Ecto neural progenitor cell (in vitro differentiated cells): ENCODE measurements around the gene YPEL1.
A peak's percentile ranks its signal among the peaks of the same experiment; 100 is the strongest.
"Not testable (repeated sequence)": the region's sequence is repeated elsewhere in the genome, so short reads cannot be mapped to it uniquely, and the experiment has no call there.

ENCODE experiments used
- DNase-seq: peaks from one replicate; pipeline ENCODE4 v3.0.0-alpha.2; 2018; ENCODE audit warnings: low spot score

Gene YPEL1

DNA sequence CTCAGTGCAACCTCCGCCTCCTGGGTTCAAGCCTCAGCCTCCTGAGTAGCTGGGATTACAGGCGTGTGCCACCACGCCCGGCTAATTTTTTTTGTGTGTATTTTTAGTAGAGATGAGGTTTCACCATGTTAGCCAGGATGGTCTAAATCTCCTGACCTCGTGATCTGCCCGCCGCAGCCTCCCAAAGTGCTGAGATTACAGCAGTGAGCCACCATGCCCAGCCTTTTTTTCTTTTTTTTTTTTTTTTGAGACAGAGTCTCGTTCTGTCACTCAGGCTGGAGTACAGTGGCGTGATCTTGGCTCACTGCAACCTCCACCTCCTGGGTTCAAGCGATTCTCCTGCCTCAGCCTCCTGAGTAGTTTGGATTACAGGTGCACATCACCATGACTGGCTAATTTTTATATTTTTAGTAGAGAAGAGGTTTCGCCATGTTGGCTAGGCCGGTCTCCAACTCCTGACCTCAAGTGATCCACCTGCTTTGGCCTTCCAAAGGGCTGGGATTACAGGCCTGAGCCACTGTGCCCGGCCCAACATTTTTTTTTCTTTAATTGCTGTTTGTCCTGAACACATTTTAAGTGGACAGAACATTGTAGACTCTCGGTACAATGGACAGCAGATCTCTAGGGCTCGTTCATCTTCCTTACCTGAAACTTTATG, 14.3 kb downstream of the YPEL1 start:
- not testable (repeated sequence) for DNase-seq

- DNase-seq, result not testable (repeated sequence)
Observed at GRCh38 chr22:21720191-21720859, 15.3 kb downstream of the YPEL1 start.

DNA sequence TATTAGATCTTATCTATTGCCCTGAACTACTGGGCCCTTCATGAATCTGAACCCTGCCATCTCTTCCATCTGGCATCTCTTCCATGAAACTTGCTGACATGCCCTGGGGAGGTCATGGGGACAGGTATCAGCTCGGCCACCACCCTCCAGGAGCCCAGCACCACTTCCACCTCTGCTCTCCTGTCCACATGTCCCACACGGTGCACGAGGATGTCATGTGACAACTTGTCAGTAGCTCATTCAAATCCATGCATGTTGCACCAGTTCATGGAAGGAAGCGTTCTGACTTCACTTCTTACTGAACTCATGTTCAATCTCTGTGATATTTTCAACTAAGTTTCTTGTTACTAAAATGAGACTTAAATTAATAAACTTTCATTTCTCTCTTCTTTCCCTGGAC, 16.6 kb downstream of the YPEL1 start:
- no peak for DNase-seq

DNA sequence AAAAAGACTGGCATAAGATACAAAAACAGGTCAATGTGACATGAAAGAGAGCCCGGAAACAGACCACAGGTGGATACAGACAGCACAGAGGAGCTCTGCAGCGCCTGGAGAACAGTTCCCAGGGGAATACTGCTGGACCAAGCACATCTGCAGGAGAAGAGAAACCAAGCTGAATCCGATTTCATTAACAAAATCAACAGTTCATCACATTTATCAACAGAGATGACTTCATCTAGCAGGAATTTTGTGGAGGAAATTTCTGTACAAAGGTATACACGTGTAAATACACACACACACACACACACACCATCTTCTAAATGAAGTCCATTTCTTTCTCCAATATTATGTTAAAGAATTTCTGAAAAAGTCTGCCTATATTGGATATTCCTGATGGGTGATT, 17.1 kb downstream of the YPEL1 start:
- DNase-seq, result no peak

DNA sequence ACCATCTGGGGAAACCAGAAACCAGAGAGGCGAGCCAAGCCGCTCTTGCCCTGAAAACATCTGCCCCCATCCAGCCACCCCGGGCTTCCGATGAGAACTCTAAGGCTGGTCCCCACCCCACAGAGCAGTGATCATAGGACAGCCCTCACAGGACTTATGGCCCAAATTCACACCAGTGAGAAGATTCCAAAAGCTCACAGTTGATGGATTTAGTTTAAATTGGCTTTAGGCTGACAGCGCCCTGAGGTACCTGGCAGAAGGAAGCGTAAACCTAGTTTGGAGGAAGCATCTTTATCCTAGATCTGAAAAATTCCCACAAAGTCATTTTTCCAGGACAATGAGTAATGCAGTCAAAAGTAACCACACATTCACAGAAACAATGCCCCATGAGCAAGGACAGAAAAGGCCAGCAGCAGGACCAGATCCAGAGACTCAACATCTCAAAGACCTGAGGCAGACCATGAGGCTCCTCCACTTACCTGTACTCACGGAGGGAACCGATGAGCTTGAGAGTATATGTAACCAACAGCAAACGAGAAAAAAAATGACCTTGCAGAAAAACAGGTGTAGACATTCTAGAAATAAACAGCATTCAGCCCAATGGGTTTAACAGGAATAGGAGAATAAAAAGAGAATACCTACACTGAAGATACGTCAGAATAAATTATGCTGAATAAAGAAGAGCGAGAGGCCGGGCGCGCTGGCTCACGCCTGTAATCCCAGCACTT, 19.0 kb downstream of the YPEL1 start:
- DNase-seq, result not testable (repeated sequence)

GRCh38 chr22:21714786-21715185, 20.8 kb downstream of the YPEL1 start:
- DNase-seq, result no peak

GRCh38 chr22:21714059-21714770, 21.4 kb downstream of the YPEL1 start:
- no peak for DNase-seq

DNA sequence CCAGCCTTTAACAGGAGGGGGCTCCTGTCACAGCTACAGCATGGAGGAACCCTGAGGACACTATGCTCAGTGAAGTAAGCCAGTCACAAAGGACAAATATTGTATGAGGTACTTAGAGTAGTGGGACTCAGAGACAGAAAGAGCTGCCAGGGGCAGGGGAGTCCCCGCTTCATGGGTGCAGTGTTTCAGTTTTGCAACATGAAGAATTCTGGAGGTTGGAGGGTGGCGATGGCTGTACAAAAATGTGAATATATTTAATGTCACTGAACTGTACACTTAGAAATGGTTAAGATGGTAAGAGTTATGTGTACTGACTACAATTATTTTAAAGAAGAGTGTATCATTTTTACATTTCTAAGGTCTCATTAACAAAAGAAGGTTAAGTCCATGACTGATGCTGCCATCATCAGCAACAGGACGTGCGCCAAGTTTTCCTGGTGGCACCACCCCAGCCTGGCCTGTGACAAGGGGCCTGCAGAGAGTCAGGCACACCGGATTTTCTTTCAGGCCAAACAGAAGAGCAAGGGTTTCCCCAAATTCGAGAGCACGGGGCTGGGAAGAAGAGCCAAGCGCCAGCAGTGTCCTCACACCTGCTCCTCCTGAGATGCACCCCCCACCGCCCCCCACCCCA, 22.1 kb downstream of the YPEL1 start:
- no peak for DNase-seq

- peak; percentile 70 for DNase-seq
Observed at GRCh38 chr22:21712751-21713427, 22.7 kb downstream of the YPEL1 start.

DNA sequence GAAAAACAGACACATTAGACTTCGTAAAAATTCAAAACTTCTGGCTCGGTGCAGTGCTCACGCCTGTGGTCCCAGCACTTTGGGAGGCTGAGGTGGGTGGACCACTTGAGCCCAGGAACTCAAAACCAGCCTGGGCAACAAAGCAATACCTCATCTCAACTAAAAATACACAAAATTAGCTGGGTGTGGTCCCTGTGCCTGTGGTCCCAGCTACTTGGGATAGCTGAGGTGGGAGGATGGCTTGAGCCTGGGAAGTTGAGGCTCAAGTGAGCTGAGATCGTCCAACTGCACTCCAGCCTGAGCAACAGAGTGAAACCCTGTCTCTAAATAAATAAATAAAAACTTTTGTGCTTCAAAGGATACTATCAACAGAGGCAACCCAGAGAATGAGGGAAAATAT, 23.7 kb downstream of the YPEL1 start:
- DNase-seq, result no peak

GRCh38 chr22:21710156-21710555, 25.4 kb downstream of the YPEL1 start:
- no peak for DNase-seq

DNA sequence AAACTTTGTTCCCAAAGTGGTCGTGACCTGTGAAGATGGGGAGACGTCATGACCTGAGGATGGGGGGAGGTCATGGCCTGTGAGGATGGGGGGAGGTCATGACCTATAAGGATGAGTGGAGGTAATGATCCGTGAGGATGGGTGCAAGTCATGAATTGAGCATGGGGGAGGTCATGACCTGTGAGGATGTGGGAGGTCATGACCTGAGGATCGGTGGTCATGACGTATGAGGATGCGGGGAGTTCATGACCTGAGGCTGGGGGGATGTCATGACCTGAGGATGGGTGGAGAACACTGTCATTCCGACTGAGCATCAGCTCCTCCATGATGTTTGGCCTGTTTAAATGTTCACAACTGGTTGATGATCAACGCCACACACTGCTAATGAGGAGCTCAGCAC, 25.9 kb downstream of the YPEL1 start:
- no peak for DNase-seq

DNA sequence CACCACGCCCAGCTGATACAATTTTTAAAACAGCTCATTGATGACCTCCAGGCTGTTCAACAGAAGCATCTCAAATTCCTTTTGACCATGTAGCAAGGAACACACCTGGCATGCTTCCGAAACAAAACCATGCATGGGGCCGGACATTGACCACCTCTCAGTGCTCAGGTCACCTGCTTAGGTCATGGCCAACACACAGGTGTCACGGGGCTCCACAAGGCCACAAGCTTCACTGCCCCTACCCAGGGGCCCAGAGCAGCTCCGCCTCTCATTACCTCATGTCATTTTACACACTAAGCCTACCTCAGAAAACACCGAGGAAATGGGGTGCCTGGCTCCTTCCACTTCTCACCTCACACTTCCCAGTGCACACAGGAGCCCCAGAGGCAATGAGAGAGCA, 26.6 kb downstream of the YPEL1 start:
- no peak for DNase-seq

- DNase-seq, result no peak
Observed at GRCh38 chr22:21707677-21708076, 27.9 kb downstream of the YPEL1 start.

DNA sequence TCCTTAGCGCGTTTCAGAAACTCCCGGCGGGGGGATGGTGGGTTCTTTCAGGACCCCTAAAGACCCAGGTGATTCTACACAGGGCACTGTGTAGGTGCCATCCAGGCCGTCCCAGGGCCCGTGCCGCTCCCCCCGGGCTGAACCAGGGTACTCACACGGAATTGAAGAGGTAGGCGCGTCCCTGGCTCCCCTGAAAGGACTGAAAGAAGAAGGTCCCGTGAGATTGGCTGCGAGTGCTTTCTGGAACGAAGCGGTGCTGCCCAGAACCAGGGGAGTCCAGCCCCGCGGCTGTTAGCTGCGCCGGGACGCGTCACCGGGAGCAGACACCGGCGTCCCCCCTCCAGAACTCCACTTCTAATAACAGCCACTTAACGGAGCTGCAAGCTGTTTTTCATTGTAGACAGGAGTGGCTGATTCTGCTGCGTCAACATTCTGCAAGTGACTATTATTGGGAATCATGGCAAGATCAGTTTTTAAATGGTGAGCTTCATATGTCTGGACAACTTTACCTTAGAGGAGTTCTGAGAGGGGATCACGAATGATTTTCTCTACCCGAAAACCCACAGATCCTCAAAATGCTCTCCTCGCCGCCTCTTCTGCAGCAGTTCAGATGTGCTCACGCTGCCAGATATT, 31.8 kb downstream of the YPEL1 start:
- DNase-seq, result no peak

DNA sequence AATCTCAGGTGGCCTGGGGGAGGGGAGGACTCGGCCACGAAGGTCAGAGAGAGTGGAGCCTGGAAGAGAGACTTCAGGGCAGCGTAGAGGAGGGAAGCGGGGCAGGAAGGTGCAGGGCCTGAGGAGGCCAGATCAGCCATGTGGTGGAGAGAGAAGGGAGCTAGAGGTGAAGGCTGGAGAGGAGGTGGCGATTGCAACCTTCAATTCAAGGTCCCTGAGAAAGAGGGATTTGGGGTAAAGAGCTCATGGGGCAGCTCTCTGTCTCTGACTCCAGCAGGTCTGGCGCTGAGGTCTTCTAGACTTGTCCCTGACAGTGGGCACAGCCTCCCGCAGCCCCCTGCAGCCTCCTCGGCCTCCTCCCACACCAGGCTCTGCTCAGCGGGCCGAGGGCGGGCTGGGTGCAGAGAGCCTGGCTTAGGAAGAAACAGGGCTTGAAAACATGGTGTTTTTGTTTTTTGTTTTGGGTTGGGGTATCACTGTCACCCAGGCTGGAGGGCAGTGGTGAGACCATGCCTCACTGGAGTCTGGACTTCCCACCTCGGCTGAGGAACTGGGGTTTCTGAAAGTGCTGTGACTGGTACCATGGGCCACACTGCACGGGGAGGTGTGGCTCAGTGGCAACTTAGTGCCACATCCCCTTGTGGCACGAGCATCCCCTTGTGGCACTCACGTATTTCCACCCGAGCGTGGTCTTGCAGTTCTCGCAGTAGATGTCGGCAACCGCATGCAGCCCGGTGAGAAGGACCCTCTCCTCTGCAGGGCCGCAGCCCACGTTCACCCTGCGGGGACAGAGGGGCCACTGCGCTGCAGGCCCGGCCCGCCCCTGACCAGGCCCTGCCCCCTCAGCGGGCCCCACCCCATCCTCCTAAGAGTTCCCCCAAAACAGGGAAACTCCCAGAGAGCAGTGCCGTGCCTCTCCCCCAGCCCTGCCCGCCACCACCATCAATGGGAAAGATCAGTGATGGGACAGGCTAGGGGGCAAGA, 32.6 kb downstream of the YPEL1 start:
- no peak for DNase-seq

- no peak for DNase-seq
Observed at GRCh38 chr22:21702094-21702493, 33.5 kb downstream of the YPEL1 start.

- no peak for DNase-seq
Observed at GRCh38 chr22:21701384-21701971, 34.1 kb downstream of the YPEL1 start.

DNA sequence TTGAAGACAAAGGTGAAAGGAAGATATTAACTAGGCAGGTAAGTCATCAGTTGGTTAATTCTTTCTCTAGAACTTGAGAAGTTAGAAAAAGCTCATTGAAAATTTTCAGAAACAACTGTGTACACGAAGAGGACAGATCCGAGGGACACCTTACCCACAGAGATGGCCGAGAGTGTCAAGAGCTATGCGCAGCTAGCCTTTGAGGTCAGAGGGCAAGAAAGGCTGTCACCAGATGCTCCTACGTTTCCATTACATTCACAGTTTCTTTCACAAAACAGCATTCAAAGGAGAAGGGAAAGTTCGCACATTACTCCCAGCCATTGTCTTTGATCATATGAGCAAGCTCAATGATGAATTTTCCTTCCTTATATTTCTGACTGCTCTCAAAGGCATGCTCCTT, 34.8 kb downstream of the YPEL1 start:
- DNase-seq, result no peak
